OCI-LY1 (cell line): ENCODE data around the gene TRIM63.

Experiments
- CTCF ChIP-seq: fragments of 200-600 bp; sonication (generic), shearing (Covaris generic); IDR thresholded peaks from 2 replicates; pipeline ENCODE4 v1.5.1; 2017; ENCODE audit warnings: mild to moderate bottlenecking, antibody characterized with exemption, low read length, moderate library complexity, mixed read lengths
- EZH2 ChIP-seq: fragments of 200-600 bp; sonication (generic), shearing (Covaris generic); IDR thresholded peaks from 2 replicates; pipeline ENCODE4 v1.8.0; 2017; ENCODE audit warnings: borderline replicate concordance, mixed run types, mild to moderate bottlenecking, antibody characterized with exemption, low read length, moderate library complexity, mixed read lengths

- TF ChIP-seq CTCF, result no peak
- TF ChIP-seq EZH2, result no peak
These were observed 16.7 kb upstream of the TRIM63 start for GRCh38 chr1:26084091-26084561.
